GM23338 (cell line): ENCODE results near the gene H1-8. TPM values are rescaled to one million over a fixed set of nuclear protein-coding genes. Genes with fewer than 3 reads are reported as not detected.

Experiments used
- ATAC-seq: fragments of 200-7000 bp; cut with Tn5 transposase; 3 replicates; pipeline ENCODE4 v1.9.1; 2020
- DNase-seq: peaks from one replicate; pipeline ENCODE4 v3.0.0-alpha.2; 2015; ENCODE audit warnings: low spot score
- H2AFZ ChIP-seq: fragments of 200-600 bp; sonication (generic); 2 replicates; pipeline ENCODE4 v1.8.0; 2016; ENCODE audit warnings: antibody characterized with exemption, mild to moderate bottlenecking, moderate library complexity
- H3F3A ChIP-seq: fragments of 200-600 bp; sonication (generic); replicated peaks from 2 replicates; pipeline ENCODE4 v1.8.0; 2017; ENCODE audit warnings: antibody characterized with exemption, mixed run types, low read depth
- H3K27ac ChIP-seq: fragments of 200-600 bp; sonication (generic); 2 replicates; pipeline ENCODE4 v1.6.1; 2016; ENCODE audit warnings: low read depth
- H3K27me3 ChIP-seq: fragments of 200-600 bp; sonication (generic); 2 replicates; pipeline ENCODE4 v1.8.0; 2016; ENCODE audit warnings: mild to moderate bottlenecking, mixed run types, moderate library complexity; ENCODE audit not compliant: insufficient read depth
- H3K36me3 ChIP-seq: fragments of 200-600 bp; sonication (generic); 2 replicates; pipeline ENCODE4 v1.8.0; 2016; ENCODE audit warnings: mild to moderate bottlenecking; ENCODE audit not compliant: insufficient read depth
- H3K4me1 ChIP-seq: fragments of 200-600 bp; sonication (generic); 2 replicates; pipeline ENCODE4 v1.8.0; 2016; ENCODE audit warnings: mild to moderate bottlenecking, moderate library complexity; ENCODE audit not compliant: insufficient read depth
- H3K4me2 ChIP-seq: fragments of 200-600 bp; sonication (generic); 2 replicates; pipeline ENCODE4 v1.7.1; 2017; ENCODE audit warnings: mixed run types
- H3K4me3 ChIP-seq: fragments of 200-600 bp; sonication (generic); 2 replicates; pipeline ENCODE4 v1.6.1; 2016; ENCODE audit warnings: mixed run types
- H3K79me2 ChIP-seq: fragments of 200-600 bp; sonication (generic); replicated peaks from 2 replicates; pipeline ENCODE4 v1.8.0; 2017; ENCODE audit warnings: mild to moderate bottlenecking; ENCODE audit not compliant: insufficient read depth
- H3K9me2 ChIP-seq: fragments of 200-600 bp; sonication (generic); 2 replicates; pipeline ENCODE4 v1.8.0; 2017; ENCODE audit not compliant: insufficient read depth
- H4K20me1 ChIP-seq: fragments of 200-600 bp; sonication (generic); replicated peaks from 2 replicates; pipeline ENCODE4 v1.8.0; 2017; ENCODE audit warnings: mild to moderate bottlenecking; ENCODE audit not compliant: insufficient read depth
- H3K27ac Mint-ChIP-seq: 2 replicates; pipeline ENCODE4 v1.8.0; 2020; ENCODE audit warnings: inconsistent platforms, mild to moderate bottlenecking, moderate library complexity, mixed read lengths
- H3K27me3 Mint-ChIP-seq: 3 replicates; pipeline ENCODE4 v1.8.0; 2022; ENCODE audit warnings: low read depth, mild to moderate bottlenecking, moderate library complexity, mixed read lengths, inconsistent platforms; ENCODE audit not compliant: insufficient read depth, poor library complexity
- H3K36me3 Mint-ChIP-seq: 3 replicates; pipeline ENCODE4 v1.8.0; 2021; ENCODE audit warnings: low read depth, mild to moderate bottlenecking, inconsistent platforms, moderate library complexity, mixed read lengths
- H3K4me1 Mint-ChIP-seq: 3 replicates; pipeline ENCODE4 v1.8.0; 2020; ENCODE audit warnings: mild to moderate bottlenecking, inconsistent platforms, mixed read lengths
- H3K4me3 Mint-ChIP-seq: 3 replicates; pipeline ENCODE4 v1.8.0; 2021; ENCODE audit warnings: moderate library complexity, mild to moderate bottlenecking, inconsistent platforms, mixed read lengths
- H3K9me3 Mint-ChIP-seq: 3 replicates; pipeline ENCODE4 v1.8.0; 2020; ENCODE audit warnings: moderate library complexity, mild to moderate bottlenecking, inconsistent platforms, mixed read lengths
- ETS1 ChIP-seq: IDR thresholded peaks from 2 replicates; pipeline ENCODE4 v1.6.1; 2016; ENCODE audit warnings: antibody characterized with exemption
- EZH2phosphoT487 ChIP-seq: fragments of 200-600 bp; sonication (generic); IDR thresholded peaks from one replicate; pipeline ENCODE4 v1.8.1; 2018; ENCODE audit warnings: antibody characterized with exemption; ENCODE audit not compliant: unreplicated experiment
- REST ChIP-seq: IDR thresholded peaks from one replicate; pipeline ENCODE4 v1.6.1; 2018; ENCODE audit warnings: antibody characterized with exemption; ENCODE audit not compliant: unreplicated experiment
- STAT1 ChIP-seq: IDR thresholded peaks from one replicate; pipeline ENCODE4 v1.6.1; 2016; ENCODE audit warnings: antibody characterized with exemption; ENCODE audit not compliant: unreplicated experiment
- ZNF462 ChIP-seq: fragments of 250-450 bp; sonication (Bioruptor Pico); IDR thresholded peaks from 2 replicates; pipeline ENCODE4 v1.5.0; 2020; ENCODE audit warnings: mild to moderate bottlenecking, moderate library complexity
- polyA plus RNA-seq: library from polyadenylated mRNA; unstranded; fragments of >200 nt; fragmentation: Nextera tagmentation; extraction: Ambion mirVana; gene quantifications from 2 replicates; pipeline ENCODE4 v1.2.1, GENCODE V29; 2016
- total RNA-seq: library from RNA; depleted of rRNA; stranded (reverse); fragments of >200 nt; shearing (Covaris generic); gene quantifications from 2 replicates; pipeline ENCODE4 v1.2.3, GENCODE V29; 2014

H1-8 gene
- total and polyA plus RNA-seq, 2 experiments from 2014 or later = not detected

GRCh38 chr3:129593595-129594339, 50.8 kb downstream of the H1-8 start (continued):
- TF ChIP-seq ZNF462 (CRISPR knock-in tag) (no peak), REST (no peak)

- ATAC-seq (no peak), DNase-seq (no peak)
- no peak overlapping the region for H3K4me3 ChIP-seq
- H4K20me1 ChIP-seq = no peaks in the 10 kb centered on the region
- no peak overlapping the region; the same call in 1 of the 3 replicates for H3K4me3 Mint-ChIP-seq
- H3K79me2 ChIP-seq = 0 out of 2 replicates have a peak, but pooled peaks cover 3% of the 10 kb centered on the region
- peaks cover 22% of the 10 kb centered on the region for H3K27me3 Mint-ChIP-seq
- H3K36me3 ChIP-seq = no peaks in the 10 kb centered on the region
- peak overlapping the region; percentile 82; the same call in 1 of the 2 replicates for H3K27ac Mint-ChIP-seq
- H3K4me1 ChIP-seq = peaks cover 67% of the 10 kb centered on the region
- peaks cover 24% of the 10 kb centered on the region for H3F3A ChIP-seq
- H3K27me3 ChIP-seq = no peaks in the 10 kb centered on the region
- H3K4me2 ChIP-seq = peak overlapping the region; percentile 84; the same call in 1 of the 2 replicates
- H3K36me3 Mint-ChIP-seq = no peaks in the 10 kb centered on the region; the same call in 2 of the 3 replicates
- H2AFZ ChIP-seq = no peak overlapping the region
- no peaks in the 10 kb centered on the region for H3K9me2 ChIP-seq
- H3K4me1 Mint-ChIP-seq = peaks cover 78% of the 10 kb centered on the region
- H3K9me3 Mint-ChIP-seq = no peaks in the 10 kb centered on the region
- peak overlapping the region; percentile 73 for H3K27ac ChIP-seq
- TF ChIP-seq STAT1 (no peak), EZH2phosphoT487 (no peak), ETS1 (no peak)
Observed at GRCh38 chr3:129594409-129594808, 51.4 kb downstream of the H1-8 start.
